NCI-H1105 treated with DMSO at 0.1 percent for 48 hours (cell line): ENCODE data around the gene CYP4Z1.
A peak's percentile ranks its signal among the peaks of the same experiment; 100 is the strongest.
"Not testable (repeated sequence)": the region's sequence is repeated elsewhere in the genome, so short reads cannot be mapped to it uniquely, and the experiment has no call there.

Source experiments
- DNase-seq: peaks from one replicate; lab custom pipeline; 2025; lab: John Stamatoyannopoulos, UW

Gene CYP4Z1

DNA sequence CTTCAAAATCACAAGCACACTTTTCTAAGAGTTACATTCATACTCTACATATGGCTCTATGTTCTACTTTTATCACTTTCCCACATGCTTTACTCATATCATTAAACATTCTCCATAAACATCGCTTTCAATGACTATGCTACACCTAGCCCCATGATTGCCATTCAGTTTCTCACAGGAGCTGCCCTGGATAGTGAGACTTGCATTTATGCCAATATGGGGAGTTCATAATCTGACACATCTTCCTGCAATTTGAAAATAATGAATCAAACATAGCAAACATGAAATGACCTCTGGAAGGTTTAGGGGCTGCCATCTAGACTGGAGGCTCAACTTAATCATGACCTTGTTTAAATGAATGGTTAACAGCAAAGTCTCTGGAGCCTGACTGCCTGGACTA, 61.2 kb downstream of the CYP4Z1 start:
- DNase-seq = no peak

DNA sequence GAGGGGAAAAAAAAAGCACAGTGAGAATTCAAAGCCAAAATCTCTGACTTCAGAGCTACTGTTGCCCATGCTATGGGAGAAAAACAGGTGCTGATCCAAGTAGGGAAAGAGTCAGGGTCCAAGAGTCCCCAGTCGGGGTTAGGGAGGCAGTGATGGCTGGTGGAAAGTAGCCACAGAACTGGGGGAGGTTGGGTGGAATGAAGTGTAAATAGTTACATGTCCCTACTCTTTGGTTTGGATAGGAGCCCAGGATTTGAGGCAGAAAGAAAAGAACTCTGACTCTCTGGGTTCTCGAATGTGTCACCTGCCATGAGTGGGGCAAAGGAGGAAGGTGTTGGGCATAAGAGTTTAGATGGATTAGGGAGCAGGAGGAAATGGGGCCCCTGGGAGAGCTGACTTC, 61.8 kb downstream of the CYP4Z1 start:
- not testable (repeated sequence) for DNase-seq

DNA sequence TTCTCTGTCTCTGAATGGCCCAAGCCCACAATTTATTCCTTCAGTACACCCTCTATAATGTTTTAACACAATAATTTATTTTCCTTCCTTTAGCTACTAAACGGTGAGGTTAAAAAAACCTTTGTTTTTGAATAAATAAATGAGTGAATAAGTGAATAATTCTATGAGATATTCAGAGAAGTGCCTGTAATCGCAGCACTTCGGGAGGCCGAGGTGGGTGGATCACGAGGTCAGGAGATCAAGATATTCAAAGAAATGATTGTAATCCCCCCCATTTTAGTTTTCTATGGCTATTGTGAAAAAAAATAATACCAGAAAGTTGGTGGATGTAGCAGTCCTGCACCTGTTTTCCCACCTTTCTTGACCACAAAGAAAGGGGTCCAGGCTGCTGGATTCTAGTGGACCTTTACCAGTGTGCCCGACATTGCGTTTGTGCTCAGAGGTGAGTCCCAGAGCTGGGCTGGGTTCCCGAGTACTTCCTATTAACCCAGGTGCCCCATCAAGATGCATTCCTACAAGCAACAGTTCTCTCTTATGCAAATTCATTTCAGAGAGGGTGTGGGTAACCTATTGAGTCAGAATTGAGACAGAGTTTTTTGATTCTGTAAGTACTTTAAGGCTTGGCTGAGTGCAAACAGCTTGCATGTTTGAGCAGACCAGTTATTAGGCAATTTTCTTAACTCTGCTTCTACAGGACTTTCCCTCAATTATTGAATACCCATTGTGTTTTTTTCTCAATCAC, 62.6 kb downstream of the CYP4Z1 start:
- not testable (repeated sequence) for DNase-seq

DNA sequence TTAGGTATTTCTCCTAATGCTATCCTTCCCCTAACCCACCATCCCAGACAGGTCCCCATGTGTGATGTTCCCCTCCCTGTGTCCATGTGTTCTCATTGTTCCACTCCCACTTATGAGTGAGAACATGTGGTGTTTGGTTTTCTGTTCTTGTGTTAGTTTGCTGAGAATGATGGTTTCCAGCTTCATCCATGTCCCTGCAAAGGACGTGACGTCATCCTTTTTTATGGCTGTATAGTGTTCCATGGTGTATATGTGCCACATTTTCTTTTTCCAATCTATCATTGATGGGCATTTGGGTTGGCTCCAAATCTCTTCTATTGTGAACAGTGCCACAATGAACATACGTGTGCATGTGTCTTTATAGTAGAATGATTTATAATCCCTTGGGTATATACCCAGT, 65.6 kb downstream of the CYP4Z1 start:
- not testable (repeated sequence) for DNase-seq

DNA sequence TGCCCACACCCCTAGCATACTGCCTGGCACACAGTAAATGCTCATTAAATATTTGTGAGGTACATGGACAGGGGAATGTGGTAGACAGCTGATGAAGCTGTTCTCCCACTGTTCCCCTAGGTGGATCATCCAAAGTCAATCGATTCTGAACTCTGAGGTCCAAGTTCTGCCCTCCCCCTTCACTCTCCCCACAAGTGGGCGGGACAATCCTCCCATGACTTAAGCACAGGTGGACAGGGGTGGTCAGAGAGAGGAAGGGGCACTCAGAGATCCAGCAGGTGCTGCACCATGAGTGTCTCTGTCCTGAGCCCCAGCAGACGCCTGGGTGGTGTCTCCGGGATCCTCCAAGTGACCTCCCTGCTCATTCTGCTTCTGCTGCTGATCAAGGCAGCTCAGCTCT, 70.2 kb downstream of the CYP4Z1 start, which contains the start of gene CYP4A22:
CYP4A22 (plus strand) TSS at position 244 of the 400 bp plus-strand sequence; CDS start at position 289, 45 bp downstream.
- DNase-seq = no peak

DNA sequence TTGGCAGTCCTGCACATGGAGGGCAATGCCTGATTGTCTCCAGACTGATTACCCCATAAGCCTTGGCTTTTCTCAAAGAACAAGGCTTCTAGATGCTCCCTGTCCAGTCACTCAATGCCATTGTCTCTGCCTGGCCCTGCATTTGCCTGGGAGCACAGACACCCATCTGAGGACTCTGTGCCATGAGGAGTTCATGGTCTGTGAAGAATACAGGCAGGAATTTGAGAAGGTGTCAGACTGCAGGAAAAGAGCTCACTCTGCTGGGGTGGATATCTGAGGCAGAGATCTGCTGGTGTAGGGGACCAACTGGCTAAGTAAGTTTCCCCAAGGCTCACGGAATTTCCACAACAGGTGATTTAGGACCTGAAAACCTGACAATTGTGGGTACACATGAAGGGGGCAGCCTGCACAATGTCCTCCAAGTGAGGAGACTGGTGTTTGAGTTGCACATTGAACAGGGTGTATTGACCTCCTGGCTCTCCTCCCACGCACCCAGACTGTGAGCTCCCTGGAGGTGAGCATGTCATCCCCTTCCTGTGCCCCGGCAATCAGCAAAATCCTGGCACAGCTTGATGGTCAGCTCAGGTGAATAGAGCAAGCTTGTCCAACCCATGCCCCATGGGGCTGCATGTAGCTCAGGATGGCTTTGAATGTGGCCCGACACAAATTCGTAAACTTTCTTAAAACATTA, 71.0 kb downstream of the CYP4Z1 start:
- DNase-seq = no peak

DNA sequence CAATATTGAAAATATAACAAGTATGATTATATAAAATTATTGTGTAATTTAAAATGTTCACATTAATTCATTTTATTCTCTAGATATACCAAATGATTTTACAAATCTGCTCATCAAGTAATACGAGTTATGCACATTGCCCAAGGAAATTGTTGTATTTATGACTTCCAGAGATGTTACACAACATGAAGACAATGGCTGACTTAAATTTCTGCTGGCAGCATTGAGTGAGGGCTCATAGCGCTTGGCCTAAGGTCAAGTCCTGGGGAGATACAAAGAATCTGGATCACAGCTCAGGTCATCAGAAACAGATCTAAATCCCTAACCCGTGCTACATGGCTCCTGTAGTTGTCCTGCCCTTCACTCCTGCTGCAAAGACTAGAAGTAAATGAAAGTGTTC, 73.3 kb downstream of the CYP4Z1 start:
- not testable (repeated sequence) for DNase-seq

DNA sequence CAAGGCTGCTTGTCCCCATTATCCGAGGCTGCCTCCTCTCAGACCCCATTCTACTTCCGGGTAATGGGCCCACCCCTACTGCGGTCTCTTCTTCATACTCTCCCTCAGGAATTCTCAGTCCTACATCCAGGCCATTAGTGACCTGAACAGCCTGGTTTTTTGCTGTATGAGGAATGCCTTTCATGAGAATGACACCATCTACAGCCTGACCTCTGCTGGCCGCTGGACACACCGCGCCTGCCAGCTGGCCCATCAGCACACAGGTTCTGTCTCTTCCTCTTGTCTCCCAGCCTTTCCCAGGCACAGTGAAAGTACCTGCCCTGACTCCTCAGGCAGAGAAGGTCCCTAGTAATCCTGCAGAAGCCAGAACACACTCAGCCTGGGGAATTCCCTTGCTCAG, 76.6 kb downstream of the CYP4Z1 start:
- DNase-seq = not testable (repeated sequence)

DNA sequence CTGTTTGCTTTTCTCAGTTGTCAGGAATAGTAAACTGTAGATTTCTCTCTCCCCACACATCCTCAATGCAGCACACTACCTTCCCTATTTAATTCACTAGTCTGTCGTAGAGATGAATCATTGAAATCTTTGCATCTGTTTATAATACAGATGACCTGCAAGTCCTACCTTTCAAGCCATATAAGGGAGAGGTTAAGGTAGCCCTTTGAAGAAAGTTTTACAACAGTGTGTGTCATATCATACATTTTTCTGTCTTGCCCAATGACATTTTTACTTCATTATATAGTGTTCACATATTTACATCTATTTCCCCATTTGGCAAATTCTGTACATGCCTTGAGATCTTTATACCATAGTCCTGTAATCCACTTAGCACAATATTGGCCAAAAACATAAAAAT, 79.5 kb downstream of the CYP4Z1 start:
- DNase-seq = not testable (repeated sequence)

DNA sequence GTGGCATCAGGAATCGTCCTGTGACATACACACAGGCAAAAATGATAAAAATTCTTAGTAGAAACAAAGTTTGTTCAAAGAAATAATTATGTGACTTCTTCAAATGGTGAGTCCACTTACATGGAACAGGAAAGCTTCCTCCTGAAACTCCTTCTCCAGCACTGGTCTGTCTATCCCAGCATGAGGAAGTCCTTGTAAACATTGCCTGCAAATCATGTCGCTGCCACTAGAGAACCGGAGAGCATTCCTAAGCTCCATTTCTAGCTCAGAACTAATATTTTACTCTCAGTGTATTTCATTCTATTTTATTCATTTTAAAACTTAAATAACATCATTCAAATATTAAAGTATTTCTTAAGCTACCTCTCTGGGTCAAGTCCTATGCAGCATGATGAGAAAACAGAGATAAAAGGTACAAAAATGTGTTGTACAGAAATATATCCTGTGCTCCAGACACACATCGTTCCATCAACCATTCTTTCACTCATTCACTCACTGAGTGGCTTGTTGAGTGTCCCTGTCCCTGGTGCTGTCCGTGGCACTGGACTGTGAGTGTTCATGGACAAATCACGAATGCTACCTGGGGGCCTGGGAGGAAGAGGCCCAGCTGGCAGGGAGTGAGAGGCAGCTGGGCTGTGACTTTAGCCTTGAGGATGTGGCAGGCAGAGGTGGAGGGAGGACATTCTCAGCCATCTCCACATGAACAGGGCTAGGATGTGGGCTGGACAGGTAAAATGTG, 80.2 kb downstream of the CYP4Z1 start:
- DNase-seq = no peak

DNA sequence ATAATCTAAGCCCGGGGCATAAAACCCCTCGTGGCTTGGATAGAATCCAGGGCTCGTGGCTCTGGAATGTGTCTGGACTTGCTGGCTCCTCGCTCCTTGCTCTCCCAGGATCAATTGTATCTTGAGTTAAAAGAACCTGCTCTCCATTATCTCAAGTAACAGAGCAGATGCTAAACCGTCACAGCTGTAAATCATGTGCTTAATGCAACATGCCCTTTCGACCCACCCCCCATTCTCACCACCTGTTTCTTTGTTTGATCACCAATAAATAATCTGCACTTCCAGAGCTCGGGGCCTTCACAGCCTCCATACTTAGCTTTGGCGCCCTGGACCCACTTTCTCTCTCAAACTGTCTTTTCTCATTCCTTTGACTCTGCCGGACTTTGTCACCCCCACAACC, 82.1 kb downstream of the CYP4Z1 start:
- peak; percentile 53 for DNase-seq

DNA sequence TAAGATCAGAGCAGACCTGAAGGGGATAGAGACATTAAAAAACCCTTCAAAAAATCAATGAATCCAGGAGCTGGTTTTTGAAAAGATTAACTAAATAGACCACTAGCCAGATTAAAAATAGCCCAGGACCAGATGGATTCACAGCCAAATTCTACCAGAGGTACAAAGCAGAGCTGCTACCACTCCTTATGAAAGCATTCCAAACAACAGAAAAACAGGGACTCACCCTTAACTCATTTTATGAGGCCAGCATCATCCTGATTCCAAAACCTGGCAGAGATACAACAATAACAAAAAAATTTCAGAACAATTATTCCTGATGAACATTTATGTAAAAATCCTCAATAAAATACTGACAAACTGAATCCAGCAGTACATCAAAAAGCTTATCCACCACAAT, 89.4 kb downstream of the CYP4Z1 start:
- DNase-seq = not testable (repeated sequence)

DNA sequence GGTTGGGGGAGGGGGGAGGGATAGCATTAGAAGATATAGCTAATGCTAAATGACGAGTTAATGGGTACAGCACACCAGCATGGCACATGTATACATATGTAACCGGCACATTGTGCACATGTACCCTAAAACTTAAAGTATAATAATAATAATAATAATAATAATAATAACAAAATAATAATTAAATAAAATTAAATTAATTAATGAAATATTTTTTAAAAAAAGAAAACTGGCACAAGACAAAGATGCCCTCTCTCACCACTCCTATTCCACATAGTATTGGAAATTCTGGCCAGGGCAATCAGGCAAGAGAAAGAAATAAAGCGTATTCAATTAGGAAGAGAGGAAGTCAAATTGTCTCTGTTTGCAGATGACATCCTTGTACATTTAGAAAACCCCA, 90.9 kb downstream of the CYP4Z1 start:
- not testable (repeated sequence) for DNase-seq

DNA sequence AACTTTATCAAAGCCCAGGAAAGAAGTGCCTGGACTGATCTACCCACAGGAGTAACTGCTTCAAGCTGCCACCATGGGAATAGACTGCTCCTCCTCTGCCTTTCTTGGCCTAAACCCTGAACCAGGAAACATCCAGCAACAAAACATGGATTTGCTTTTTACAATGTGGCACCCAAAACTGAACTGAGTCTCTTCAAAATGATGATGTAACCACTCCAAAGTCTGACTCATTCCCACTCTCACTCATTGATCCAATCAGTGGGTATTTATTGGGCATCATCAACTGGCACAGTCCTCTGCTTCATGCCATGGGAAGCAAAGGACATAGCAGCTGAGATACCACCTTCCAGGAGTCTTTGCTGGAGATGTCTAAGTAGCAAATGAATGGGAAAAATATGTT, 93.7 kb downstream of the CYP4Z1 start:
- DNase-seq = no peak

DNA sequence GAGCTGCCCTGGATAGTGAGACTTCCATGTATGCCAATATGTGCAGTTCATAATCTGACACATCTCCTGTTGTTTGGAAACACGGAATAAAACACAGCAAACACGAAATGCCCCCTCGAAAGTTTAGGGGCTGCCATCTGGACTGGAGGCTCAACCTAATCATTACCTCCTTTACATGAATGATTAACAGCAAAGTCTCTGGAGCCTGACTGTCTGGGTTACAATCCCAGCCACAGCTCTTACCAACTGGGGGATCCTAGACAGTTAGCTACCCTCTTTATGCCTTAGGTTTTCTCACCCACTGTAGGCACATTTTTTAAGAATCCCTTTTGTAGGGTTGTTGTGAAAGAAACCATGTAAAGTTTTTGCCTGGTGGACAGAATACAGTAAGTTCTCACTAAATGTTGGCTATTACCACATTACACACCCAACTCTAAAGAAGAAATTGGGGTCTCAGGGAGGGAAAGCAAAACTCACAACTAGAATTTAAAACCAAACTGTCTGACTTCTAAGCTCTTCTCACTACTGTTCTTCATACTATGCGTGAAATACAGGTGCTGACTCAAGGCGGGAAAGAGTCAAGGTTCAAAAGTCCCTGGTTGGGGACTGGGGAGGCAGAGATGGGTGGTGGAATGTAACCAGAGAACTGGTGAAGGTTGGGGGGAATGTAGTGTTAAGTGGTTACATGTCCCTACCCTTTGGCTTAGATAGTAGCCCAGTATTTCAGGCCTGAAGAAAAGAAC, 94.4 kb downstream of the CYP4Z1 start:
- no peak for DNase-seq

DNA sequence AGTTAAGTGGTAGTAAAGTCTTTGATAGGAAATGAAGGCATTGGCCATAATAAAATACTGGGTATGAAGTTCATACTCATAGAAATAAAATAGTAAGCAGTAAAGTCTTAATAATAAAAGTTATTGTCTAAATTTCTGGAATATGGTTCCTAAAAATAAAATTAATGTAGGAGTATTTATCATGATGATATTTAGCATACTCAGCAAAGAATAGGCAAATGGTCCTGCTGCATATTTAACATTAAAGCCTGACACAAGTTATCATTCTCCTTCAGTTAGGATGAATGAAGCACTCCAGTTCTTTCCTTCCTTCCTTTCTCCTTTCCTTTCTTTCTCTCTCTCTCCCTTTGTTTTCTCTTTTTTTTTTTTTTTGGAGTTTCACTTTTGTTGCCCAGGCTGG, 97.5 kb downstream of the CYP4Z1 start:
- DNase-seq = no peak
